ENCODE results near the gene KRTAP13-3.

- TF ChIP-seq EZH2 (IDR thresholded peaks at IDR 0.05; ENCODE audit: low read depth) (no peak), CTCF (conservative IDR thresholded peaks at IDR 0.05) (no peak)
Observed at GRCh38 chr21:30447056-30447455, 21.3 kb upstream of the KRTAP13-3 start.

All from PC-9 (cell line).